Smooth muscle cell (in vitro differentiated cells): ENCODE data around the gene AQP6. TPM values are rescaled to one million over a fixed set of nuclear protein-coding genes. Genes with fewer than 3 reads are reported as not detected.

Source experiments
- DNase-seq: peaks from one replicate; lab custom pipeline; 2025; ENCODE audit not compliant: unreplicated experiment; lab: John Stamatoyannopoulos, UW
- H2AFZ ChIP-seq: fragments of 200-600 bp; sonication (generic); 2 replicates; pipeline ENCODE4 v1.6.0; 2016; ENCODE audit warnings: antibody characterized with exemption, low read depth, mild to moderate bottlenecking
- H3F3A ChIP-seq: fragments of 200-600 bp; sonication (generic); 2 replicates; pipeline ENCODE4 v1.6.0; 2017; ENCODE audit warnings: antibody characterized with exemption, low read depth
- H3K27ac ChIP-seq: fragments of 200-600 bp; sonication (generic); 2 replicates; pipeline ENCODE4 v1.5.1; 2016; ENCODE audit warnings: low read depth, mild to moderate bottlenecking
- H3K27me3 ChIP-seq: fragments of 200-600 bp; sonication (generic); 2 replicates; pipeline ENCODE4 v1.6.1; 2016; ENCODE audit warnings: low read depth, mild to moderate bottlenecking
- H3K36me3 ChIP-seq: fragments of 200-600 bp; sonication (generic); 2 replicates; pipeline ENCODE4 v1.5.1; 2016; ENCODE audit warnings: low read depth
- H3K4me1 ChIP-seq: fragments of 200-600 bp; sonication (generic); 2 replicates; pipeline ENCODE4 v1.5.1; 2016; ENCODE audit warnings: low read depth
- H3K4me2 ChIP-seq: fragments of 200-600 bp; sonication (generic); 2 replicates; pipeline ENCODE4 v1.6.0; 2016; ENCODE audit warnings: mild to moderate bottlenecking
- H3K4me3 ChIP-seq: fragments of 200-600 bp; sonication (generic); 2 replicates; pipeline ENCODE4 v1.5.1; 2016; ENCODE audit warnings: mild to moderate bottlenecking
- H3K79me2 ChIP-seq: fragments of 200-600 bp; sonication (generic); 2 replicates; pipeline ENCODE4 v1.6.0; 2016; ENCODE audit warnings: low read depth, mild to moderate bottlenecking
- H3K9ac ChIP-seq: fragments of 200-600 bp; sonication (generic); 2 replicates; pipeline ENCODE4 v1.6.0; 2016; ENCODE audit warnings: low read depth
- H3K9me3 ChIP-seq: fragments of 200-600 bp; sonication (generic); replicated peaks from 2 replicates; pipeline ENCODE4 v1.5.1; 2016; ENCODE audit warnings: low read depth
- H4K20me1 ChIP-seq: fragments of 200-600 bp; sonication (generic); 2 replicates; pipeline ENCODE4 v1.6.0; 2016; ENCODE audit warnings: low read depth
- WGBS: methylation state at CpG from one replicate; pipeline ENCODE4 v1.1.7; 2016; ENCODE audit warnings: low lambda C conversion rate; 5-methylcytosine and 5-hydroxymethylcytosine counted together
- polyA plus RNA-seq: library from polyadenylated mRNA; unstranded; fragments of >200 nt; fragmentation: Nextera tagmentation; extraction: Ambion mirVana; gene quantifications from 2 replicates; pipeline ENCODE4 v1.2.1, GENCODE V29; 2016
- total RNA-seq: library from RNA; depleted of rRNA; stranded (reverse); fragments of >200 nt; gene quantifications from 2 replicates; pipeline ENCODE4 v1.2.3, GENCODE V29; 2014
- TF ChIP-seq, protein P1 (sequence below): fragments of 200-600 bp; sonication (generic); IDR thresholded peaks from 2 replicates; pipeline ENCODE4 v1.5.1; 2017; ENCODE audit warnings: borderline replicate concordance, mild to moderate bottlenecking, antibody characterized with exemption; ENCODE audit not compliant: insufficient read depth, poor library complexity, severe bottlenecking

The AQP6 gene
- total and polyA plus RNA-seq, 2 experiments from 2014 or later = not detected

DNA sequence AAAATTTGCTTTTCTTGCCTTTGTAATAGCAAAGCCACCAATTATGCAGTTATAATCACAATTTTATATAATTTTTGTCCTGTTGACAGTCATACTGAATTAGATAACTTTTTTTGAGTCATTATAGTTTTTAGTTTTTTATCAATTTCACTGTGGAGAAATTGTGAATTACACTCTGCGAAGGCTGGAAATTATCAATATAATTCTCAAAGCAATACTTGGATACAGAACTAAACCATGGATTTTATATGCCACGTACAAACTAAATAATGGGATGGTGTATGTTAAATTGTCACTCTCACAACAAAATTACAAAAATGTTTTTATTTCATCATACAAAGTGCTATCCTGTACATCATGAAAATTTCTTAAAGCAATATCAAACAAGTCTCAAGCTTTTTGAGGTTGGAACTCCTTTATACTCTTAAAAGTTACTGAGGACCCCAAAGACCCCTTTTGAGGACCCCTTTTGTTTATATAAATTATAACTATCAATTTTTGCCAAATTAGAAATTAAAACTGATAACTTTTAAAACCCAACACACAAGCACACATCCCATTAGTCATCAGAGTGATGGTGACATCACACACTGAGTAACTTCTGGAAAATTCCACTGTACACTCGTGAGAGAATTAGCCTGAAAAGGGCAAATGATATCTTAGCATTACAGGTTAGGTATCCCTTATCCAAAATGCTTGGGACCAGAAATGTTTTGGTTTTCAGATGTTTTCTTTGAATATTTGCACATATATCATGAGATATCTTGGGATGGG, 42.0 kb upstream of the AQP6 start:
- Histone ChIP-seq H2AFZ (no peak overlapping the region), H3K36me3 (no peaks in the 10 kb centered on the region), H3K9ac (no peak overlapping the region), H3K27ac (peak overlapping the region; percentile 15), H3K27me3 (no peaks in the 10 kb centered on the region), H3K79me2 (no peaks in the 10 kb centered on the region), H3K4me3 (no peak overlapping the region), H3K9me3 (no peaks in the 10 kb centered on the region), H3K4me2 (peak overlapping the region; percentile 38), H3K4me1 (peaks cover 3% of the 10 kb centered on the region), H4K20me1 (no peaks in the 10 kb centered on the region), H3F3A (no peaks in the 10 kb centered on the region)
- no peak for DNase-seq
- WGBS = 60% methylated on average over 3 of the region's 3 CpGs
- TF ChIP-seq, protein P1, sequence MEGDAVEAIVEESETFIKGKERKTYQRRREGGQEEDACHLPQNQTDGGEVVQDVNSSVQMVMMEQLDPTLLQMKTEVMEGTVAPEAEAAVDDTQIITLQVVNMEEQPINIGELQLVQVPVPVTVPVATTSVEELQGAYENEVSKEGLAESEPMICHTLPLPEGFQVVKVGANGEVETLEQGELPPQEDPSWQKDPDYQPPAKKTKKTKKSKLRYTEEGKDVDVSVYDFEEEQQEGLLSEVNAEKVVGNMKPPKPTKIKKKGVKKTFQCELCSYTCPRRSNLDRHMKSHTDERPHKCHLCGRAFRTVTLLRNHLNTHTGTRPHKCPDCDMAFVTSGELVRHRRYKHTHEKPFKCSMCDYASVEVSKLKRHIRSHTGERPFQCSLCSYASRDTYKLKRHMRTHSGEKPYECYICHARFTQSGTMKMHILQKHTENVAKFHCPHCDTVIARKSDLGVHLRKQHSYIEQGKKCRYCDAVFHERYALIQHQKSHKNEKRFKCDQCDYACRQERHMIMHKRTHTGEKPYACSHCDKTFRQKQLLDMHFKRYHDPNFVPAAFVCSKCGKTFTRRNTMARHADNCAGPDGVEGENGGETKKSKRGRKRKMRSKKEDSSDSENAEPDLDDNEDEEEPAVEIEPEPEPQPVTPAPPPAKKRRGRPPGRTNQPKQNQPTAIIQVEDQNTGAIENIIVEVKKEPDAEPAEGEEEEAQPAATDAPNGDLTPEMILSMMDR = peak; percentile 11

DNA sequence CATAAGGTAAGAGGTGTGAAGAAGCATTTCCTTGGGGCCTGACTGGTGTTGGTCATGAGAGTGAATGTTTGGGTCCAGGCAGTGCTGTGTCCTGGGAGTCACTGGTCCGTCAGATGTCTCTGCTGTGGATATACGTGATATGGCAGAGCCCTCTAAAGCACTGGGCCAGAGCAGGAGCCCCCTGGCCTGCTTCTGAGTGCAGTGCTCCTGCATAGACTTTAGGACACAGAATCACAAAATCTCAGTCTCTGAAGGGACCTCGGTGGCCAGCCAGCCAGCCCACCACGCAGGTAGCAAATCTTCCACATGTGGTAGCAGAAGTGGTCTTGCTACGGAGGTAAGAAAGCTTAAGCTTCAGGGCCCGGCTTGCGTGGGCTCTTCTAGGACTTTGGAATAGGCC, 40.7 kb upstream of the AQP6 start:
- Histone ChIP-seq H3K4me2 (no peak overlapping the region), H4K20me1 (no peaks in the 10 kb centered on the region), H3K9ac (no peak overlapping the region), H3K9me3 (no peaks in the 10 kb centered on the region), H2AFZ (no peak overlapping the region), H3K27me3 (no peaks in the 10 kb centered on the region), H3K27ac (no peak overlapping the region), H3K36me3 (no peaks in the 10 kb centered on the region), H3K4me1 (peaks cover 3% of the 10 kb centered on the region), H3K79me2 (no peaks in the 10 kb centered on the region), H3F3A (no peaks in the 10 kb centered on the region), H3K4me3 (no peak overlapping the region)
- WGBS = 79% methylated on average over 7 of the region's 7 CpGs
- DNase-seq = no peak
- TF ChIP-seq, protein P1 = no peak

DNA sequence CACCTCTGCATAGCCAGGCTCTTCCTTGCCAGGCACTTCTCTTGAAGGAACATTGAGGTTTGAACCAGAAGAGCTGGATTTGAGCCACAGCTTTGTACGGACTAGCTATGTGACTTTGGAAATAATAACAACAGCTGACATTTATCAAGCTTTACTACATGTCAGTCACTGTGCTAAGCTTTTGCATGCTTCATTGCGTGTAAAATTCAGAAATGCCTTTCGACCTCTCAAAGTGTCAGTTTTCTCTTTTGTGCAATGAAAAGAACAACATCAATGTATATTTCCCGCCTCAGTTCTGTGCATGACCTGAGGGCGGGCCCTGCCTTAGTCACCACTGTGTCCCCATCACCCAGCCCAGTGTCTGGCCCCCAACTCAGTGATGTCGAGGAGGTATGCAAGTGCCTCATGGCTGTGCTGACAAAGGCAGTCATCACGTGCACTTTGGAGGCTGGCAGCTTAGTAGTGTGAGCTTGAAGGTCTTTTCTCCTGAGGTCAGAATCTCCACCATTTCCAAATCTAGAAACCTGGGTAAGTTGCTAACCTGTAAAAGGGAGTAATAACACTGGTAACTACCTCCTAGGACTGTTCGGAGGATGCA, 40.1 kb upstream of the AQP6 start:
- Histone ChIP-seq H3K79me2 (no peaks in the 10 kb centered on the region), H3K4me2 (no peak overlapping the region), H3K9ac (no peak overlapping the region), H3F3A (no peaks in the 10 kb centered on the region), H3K9me3 (no peaks in the 10 kb centered on the region), H3K36me3 (no peaks in the 10 kb centered on the region), H4K20me1 (no peaks in the 10 kb centered on the region), H3K27ac (no peak overlapping the region), H3K4me1 (peaks cover 3% of the 10 kb centered on the region), H3K4me3 (no peak overlapping the region), H2AFZ (no peak overlapping the region), H3K27me3 (no peaks in the 10 kb centered on the region)
- TF ChIP-seq, protein P1 = no peak
- no peak for DNase-seq
- WGBS = 81% methylated on average over 8 of the region's 8 CpGs

DNA sequence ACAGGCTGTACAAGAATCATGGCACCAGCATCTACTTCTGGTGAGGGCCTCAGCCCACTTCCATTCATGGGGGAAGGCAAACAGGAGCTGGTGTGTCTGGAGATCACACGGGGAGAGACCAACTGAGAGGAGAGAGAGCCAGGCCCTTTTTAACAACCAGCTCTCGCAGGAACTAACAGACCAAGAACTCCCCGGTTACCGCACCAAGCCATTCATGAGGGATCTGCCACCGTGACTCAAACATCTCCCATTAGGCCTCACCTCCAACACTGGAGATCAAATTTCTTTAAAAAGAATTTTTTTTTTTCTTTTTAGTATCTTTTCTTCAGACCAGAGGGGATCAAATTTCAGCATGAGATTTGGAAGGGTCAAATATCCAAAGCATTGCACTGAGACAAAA, 39.0 kb upstream of the AQP6 start:
- no peak overlapping the region for H3K9ac ChIP-seq
- no peaks in the 10 kb centered on the region for H3K79me2 ChIP-seq
- H3K4me2 ChIP-seq = no peak overlapping the region
- H3K4me1 ChIP-seq = peaks cover 3% of the 10 kb centered on the region
- WGBS = 62% methylated on average over 5 of the region's 5 CpGs
- no peaks in the 10 kb centered on the region for H3K27me3 ChIP-seq
- H3K9me3 ChIP-seq = no peaks in the 10 kb centered on the region
- DNase-seq = no peak
- no peak overlapping the region for H3K27ac ChIP-seq
- H3K4me3 ChIP-seq = no peak overlapping the region
- H3F3A ChIP-seq = no peaks in the 10 kb centered on the region
- H3K36me3 ChIP-seq = no peaks in the 10 kb centered on the region
- TF ChIP-seq, protein P1 = no peak
- no peaks in the 10 kb centered on the region for H4K20me1 ChIP-seq
- no peak overlapping the region for H2AFZ ChIP-seq
